GM13977 (cell line): ENCODE data around the gene ESYT1.
A peak's percentile ranks its signal among the peaks of the same experiment; 100 is the strongest.

Experiments used
- DNase-seq: peaks from one replicate; pipeline ENCODE4 v3.0.0; 2012; ENCODE audit warnings: low spot score
- in situ Hi-C: fragments of 300-500 bp; cut with MboI; formaldehyde crosslinking; loops from one replicate; pipeline ENCODE4 v1.12.0; 2022; ENCODE audit warnings: low sequenced_read_pairs, low pct_unique_long_range_greater_than_20kb, mixed read lengths, inconsistent platforms; ENCODE audit not compliant: unreplicated experiment
- TF ChIP-seq, protein P1 (sequence below): IDR thresholded peaks from 2 replicates; pipeline ENCODE4 v1.5.1; 2012; ENCODE audit warnings: mild to moderate bottlenecking, control low read depth; ENCODE audit not compliant: insufficient read depth; ENCODE audit errors: extremely low read depth, missing control alignments

Gene ESYT1

DNA sequence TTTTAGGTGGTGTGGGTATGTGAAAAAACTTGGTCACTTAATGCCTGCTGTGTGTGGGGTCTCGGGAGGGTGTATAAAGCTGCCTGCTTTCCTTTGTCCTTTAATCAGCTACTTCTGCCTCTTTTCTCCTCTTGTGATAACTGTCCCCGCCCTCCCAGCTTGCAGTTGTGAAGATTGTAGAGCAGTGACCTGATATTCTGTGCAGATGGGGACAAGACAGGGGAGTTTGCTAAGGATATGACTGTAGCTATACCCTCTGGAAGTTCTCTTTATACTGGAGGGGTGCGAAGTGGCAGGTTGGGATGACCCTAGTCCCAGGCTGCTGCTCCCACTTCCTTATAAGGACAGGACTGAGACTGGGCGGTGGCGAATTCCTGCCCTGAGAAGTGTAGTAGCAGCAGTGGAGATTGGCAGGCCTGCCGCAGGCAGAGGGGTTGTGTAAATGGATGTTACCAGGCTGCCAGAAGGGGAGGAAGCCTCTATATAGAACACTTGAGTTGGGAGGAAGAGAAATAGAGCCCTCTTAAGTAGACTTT is 30.9 kb downstream of the ESYT1 start:
- in situ Hi-C loops: no loop called here
- no peak for DNase-seq
- TF ChIP-seq, protein P1, sequence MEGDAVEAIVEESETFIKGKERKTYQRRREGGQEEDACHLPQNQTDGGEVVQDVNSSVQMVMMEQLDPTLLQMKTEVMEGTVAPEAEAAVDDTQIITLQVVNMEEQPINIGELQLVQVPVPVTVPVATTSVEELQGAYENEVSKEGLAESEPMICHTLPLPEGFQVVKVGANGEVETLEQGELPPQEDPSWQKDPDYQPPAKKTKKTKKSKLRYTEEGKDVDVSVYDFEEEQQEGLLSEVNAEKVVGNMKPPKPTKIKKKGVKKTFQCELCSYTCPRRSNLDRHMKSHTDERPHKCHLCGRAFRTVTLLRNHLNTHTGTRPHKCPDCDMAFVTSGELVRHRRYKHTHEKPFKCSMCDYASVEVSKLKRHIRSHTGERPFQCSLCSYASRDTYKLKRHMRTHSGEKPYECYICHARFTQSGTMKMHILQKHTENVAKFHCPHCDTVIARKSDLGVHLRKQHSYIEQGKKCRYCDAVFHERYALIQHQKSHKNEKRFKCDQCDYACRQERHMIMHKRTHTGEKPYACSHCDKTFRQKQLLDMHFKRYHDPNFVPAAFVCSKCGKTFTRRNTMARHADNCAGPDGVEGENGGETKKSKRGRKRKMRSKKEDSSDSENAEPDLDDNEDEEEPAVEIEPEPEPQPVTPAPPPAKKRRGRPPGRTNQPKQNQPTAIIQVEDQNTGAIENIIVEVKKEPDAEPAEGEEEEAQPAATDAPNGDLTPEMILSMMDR: no peak

DNA sequence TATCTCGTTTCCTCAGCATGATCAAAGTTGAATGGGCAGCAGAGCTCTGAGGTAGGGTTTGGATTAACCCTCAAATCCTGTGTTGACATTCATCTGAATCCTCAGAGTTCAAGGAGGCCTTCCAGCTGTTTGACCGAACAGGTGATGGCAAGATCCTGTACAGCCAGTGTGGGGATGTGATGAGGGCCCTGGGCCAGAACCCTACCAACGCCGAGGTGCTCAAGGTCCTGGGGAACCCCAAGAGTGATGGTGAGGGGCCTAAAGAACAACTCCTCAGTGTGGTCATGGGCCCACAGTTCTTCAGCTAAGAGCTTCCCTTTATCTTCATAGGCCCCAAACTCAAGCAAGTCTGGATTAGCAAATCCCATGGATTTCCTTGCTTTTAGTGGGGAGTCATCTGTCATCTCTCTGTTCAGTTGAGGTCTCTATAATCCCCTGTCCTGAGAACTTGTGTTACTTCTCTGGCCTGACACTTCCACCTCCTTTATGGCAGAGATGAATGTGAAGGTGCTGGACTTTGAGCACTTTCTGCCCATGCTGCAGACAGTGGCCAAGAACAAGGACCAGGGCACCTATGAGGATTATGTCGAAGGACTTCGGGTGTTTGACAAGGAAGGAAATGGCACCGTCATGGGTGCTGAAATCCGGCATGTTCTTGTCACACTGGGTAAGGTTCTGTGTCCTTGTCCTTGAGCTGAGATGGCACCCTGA is 31.6 kb downstream of the ESYT1 start:
- TF ChIP-seq, protein P1: no peak
- in situ Hi-C loops: no loop called here
- DNase-seq: no peak

DNA sequence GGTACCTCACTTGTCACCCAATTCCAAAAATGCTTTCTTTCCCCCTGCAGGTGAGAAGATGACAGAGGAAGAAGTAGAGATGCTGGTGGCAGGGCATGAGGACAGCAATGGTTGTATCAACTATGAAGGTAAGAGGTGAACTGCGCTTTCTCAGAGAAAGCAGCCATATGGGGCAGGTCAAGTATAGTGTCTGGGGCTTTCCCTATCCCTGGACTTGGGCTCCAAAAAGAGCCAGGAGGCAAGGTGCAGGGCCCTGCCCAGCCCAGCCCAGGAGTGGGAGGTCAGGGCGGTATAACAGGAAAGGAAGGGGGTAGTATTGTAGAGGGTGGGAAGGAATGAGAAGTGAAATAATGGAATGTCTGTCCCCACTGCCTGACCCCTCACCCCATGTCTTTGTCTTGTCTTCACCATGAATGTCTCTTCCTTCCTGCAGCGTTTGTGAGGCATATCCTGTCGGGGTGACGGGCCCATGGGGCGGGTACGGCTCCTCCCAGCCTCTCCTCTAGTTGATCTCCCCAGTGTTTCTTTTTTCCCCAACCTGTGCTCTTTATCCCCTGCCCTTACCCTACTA is 32.2 kb downstream of the ESYT1 start:
- in situ Hi-C loops: no loop called here
- TF ChIP-seq, protein P1: no peak
- peak; percentile 41 for DNase-seq

DNA sequence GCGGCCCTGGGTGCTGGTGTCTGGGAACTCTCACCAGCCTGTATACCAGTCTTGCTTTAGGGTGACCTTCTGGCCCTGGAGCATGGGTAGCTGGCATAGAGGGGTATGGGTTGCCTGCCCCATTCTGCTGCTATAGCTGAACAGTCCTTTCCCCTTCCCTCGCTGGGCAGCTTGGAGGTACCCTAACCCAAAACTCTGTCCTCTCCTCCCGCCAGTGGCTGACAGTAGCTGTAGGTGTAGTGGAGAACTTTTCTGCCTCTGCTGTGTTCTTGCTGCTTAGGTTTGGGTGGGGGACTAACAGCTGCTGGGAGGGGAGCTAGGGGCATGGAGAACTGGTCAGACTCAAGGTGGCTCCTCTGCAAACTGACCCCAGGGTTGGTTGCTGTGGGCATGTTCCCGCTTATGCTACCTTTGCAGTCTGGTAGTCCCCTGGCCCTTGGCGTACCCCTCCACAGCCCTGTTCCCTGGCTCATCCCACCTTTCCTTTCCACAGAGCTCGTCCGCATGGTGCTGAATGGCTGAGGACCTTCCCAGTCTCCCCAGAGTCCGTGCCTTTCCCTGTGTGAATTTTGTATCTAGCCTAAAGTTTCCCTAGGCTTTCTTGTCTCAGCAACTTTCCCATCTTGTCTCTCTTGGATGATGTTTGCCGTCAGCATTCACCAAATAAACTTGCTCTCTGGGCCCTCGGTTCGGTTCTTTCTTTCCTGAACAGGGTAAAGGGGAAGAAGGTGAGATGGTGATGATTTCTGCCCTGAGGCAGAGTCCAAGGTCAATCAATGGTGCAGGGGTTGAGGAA is 33.0 kb downstream of the ESYT1 start:
- no peak for DNase-seq
- in situ Hi-C loops: no loop called here
- TF ChIP-seq, protein P1: no peak

DNA sequence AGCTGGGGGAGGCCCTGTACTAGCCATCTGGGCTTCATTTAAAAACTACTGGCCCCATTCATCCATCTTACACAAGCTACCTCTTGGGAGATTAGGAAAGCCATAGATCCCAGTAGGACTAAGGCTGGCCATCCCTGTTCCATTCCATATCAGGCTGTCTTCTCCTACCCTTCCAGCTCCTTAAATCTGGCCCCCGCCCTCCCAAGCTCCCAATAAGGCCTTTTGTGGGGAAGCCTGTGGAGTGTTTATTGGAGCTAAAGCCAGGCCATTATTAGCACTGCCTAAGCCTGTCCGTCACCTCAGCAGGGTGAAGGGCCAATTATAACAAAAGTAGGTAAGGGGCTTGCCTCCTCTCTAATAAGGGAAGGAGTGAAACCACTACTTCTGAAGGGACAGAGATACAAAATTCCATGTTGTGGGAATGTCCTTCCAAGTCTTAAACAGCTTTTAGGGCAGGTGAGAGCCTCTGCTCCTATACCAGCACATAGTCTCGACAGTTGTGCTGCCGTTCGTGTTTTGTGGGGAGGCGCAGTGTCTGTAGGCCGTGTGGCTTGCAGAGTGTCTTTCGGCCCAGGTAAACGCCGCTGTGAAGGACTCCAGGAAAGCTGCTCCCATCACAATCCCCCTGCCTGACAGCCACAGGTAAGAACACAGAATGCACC is 33.8 kb downstream of the ESYT1 start:
- in situ Hi-C loops: no loop called here
- TF ChIP-seq, protein P1: no peak
- no peak for DNase-seq
